Measurements from ENCODE around the gene LEP. TPM values are rescaled to one million over a fixed set of nuclear protein-coding genes. Genes with fewer than 3 reads are reported as not detected.

LEP gene
- total RNA-seq, 2 experiments from 2014 or later: not detected

- DNase-seq: no peak
- ChIA-PET CTCF (interaction anchor here (1.6 kb wide), 1 partner anchor 68 kb away, joined by 6 read pairs; no protein-coding TSS in a partner anchor), POLR2A (no interaction called here)
Measured at GRCh38 chr7:128254470-128254869, 13.4 kb downstream of the LEP start.

DNA sequence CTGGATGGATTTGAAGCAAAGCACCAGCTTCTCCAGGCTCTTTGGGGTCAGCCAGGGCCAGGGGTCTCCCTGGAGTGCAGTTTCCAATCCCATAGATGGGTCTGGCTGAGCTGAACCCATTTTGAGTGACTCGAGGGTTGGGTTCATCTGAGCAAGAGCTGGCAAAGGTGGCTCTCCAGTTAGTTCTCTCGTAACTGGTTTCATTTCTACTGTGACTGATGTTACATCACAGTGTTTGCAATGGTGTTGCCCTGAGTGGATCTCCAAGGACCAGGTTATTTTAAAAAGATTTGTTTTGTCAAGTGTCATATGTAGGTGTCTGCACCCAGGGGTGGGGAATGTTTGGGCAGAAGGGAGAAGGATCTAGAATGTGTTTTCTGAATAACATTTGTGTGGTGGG lies 14.2 kb downstream of the LEP start:
- H3K27me3 Mint-ChIP-seq (ENCODE audit: low read depth): peaks cover 5% of the 10 kb centered on the region
- no peak overlapping the region for H3K4me3 Mint-ChIP-seq
- ATAC-seq: no peak
- H3K27ac Mint-ChIP-seq: no peak overlapping the region
- DNase-seq: no peak
- H3K9me3 Mint-ChIP-seq (ENCODE audit: insufficient read depth): no peaks in the 10 kb centered on the region
- peaks cover 3% of the 10 kb centered on the region for H3K4me1 Mint-ChIP-seq (ENCODE audit: low read depth)
- no peaks in the 10 kb centered on the region for H3K36me3 Mint-ChIP-seq (ENCODE audit: low read depth)
- ChIA-PET POLR2A (no interaction called here), CTCF (interaction anchor here (1.4 to 1.6 kb wide), 2 partner anchors 45 to 67 kb away, joined by 4 to 6 read pairs; no protein-coding TSS in a partner anchor)

More at GRCh38 chr7:128254470-128254869, 13.4 kb downstream of the LEP start:
- H3K9me3 Mint-ChIP-seq (ENCODE audit: insufficient read depth): no peaks in the 10 kb centered on the region
- H3K36me3 Mint-ChIP-seq (ENCODE audit: low read depth): no peaks in the 10 kb centered on the region
- peaks cover 11% of the 10 kb centered on the region for H3K27me3 Mint-ChIP-seq (ENCODE audit: low read depth)
- no peak overlapping the region for H3K4me3 Mint-ChIP-seq
- H3K4me1 Mint-ChIP-seq (ENCODE audit: low read depth): peaks cover 3% of the 10 kb centered on the region
- ATAC-seq: no peak
- H3K27ac Mint-ChIP-seq: no peak overlapping the region

DNA sequence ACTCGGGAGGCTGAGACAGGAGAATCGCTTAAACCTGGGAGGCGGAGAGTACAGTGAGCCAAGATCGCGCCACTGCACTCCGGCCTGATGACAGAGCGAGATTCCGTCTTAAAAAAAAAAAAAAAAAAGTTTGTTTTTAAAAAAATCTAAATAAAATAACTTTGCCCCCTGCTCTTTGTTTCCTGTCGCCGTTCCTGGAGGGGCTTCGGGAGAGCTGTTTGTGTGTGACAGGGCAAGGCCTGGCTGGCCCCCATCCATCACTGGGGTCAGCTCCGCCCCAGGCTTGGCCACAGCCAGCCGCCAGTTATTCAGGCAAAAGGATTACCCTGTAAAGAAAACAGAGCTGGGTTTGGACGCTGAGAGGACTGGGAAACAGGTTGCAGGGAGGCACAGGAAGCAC lies 16.4 kb downstream of the LEP start:
- Mint-ChIP-seq H3K4me3 (no peak overlapping the region), H3K27ac (no peak overlapping the region), H3K27me3 (ENCODE audit: low read depth) (no peaks in the 10 kb centered on the region), H3K9me3 (ENCODE audit: insufficient read depth) (no peaks in the 10 kb centered on the region), H3K4me1 (ENCODE audit: low read depth) (peaks cover 3% of the 10 kb centered on the region), H3K36me3 (ENCODE audit: low read depth) (no peaks in the 10 kb centered on the region)
- DNase-seq (no peak), ATAC-seq (no peak)
- ChIA-PET CTCF (no interaction called here), POLR2A (no interaction called here)

GRCh38 chr7:128259131-128260061 lies 18.3 kb downstream of the LEP start:
- H3K9me3 Mint-ChIP-seq (ENCODE audit: insufficient read depth): no peaks in the 10 kb centered on the region
- H3K4me3 Mint-ChIP-seq: no peak overlapping the region
- H3K27me3 Mint-ChIP-seq (ENCODE audit: low read depth): peaks cover 8% of the 10 kb centered on the region
- DNase-seq (no peak), ATAC-seq (no peak)
- H3K36me3 Mint-ChIP-seq (ENCODE audit: low read depth): no peaks in the 10 kb centered on the region
- H3K27ac Mint-ChIP-seq: no peak overlapping the region
- CTCF ChIA-PET: no interaction called here
- no peaks in the 10 kb centered on the region for H3K4me1 Mint-ChIP-seq (ENCODE audit: low read depth)
- POLR2A ChIA-PET: no interaction called here

- no peaks in the 10 kb centered on the region for H3K36me3 Mint-ChIP-seq (ENCODE audit: low read depth)
- ATAC-seq (no peak), DNase-seq (no peak)
- ChIA-PET POLR2A (no interaction called here), CTCF (no interaction called here)
- no peaks in the 10 kb centered on the region for H3K9me3 Mint-ChIP-seq (ENCODE audit: insufficient read depth)
- no peaks in the 10 kb centered on the region for H3K4me1 Mint-ChIP-seq (ENCODE audit: low read depth)
- H3K27me3 Mint-ChIP-seq (ENCODE audit: low read depth): peaks cover 8% of the 10 kb centered on the region
- no peak overlapping the region for H3K27ac Mint-ChIP-seq
- H3K4me3 Mint-ChIP-seq: no peak overlapping the region
Measured at GRCh38 chr7:128260069-128260795, 19.2 kb downstream of the LEP start.

GRCh38 chr7:128262273-128263028 lies 21.4 kb downstream of the LEP start:
- Mint-ChIP-seq H3K27ac (no peak overlapping the region), H3K9me3 (ENCODE audit: insufficient read depth) (no peaks in the 10 kb centered on the region), H3K4me1 (ENCODE audit: low read depth) (no peaks in the 10 kb centered on the region), H3K4me3 (no peak overlapping the region), H3K36me3 (ENCODE audit: low read depth) (no peaks in the 10 kb centered on the region), H3K27me3 (ENCODE audit: low read depth) (peaks cover 15% of the 10 kb centered on the region)
- DNase-seq: no peak
- ATAC-seq: no peak
- ChIA-PET POLR2A (no interaction called here), CTCF (no interaction called here)

DNA sequence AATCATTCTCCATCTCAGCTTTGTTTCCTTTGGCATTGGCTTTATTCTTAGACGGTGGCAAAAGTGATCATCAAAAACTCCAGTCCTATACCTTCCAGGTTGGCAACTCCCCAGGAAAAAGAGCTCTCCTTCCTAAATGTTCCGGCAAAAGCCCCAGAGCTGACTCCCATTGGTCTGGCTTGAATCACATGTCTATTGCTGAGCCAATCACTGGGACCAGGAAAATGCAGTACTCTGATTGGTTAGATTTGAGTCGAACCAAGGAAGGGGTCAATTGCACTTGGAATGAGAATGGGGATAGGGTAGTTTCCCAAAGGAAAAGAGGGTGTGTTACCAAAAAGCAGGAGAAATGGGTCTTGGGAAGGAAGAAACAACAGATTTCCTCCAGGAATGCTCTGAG lies 22.3 kb downstream of the LEP start:
- H3K4me1 Mint-ChIP-seq (ENCODE audit: low read depth): no peaks in the 10 kb centered on the region
- no peaks in the 10 kb centered on the region for H3K36me3 Mint-ChIP-seq (ENCODE audit: low read depth)
- ChIA-PET CTCF (interaction anchor here (0.6 kb wide), 1 partner anchor 58 kb away, joined by 3 read pairs; no protein-coding TSS in a partner anchor), POLR2A (no interaction called here)
- H3K9me3 Mint-ChIP-seq (ENCODE audit: insufficient read depth): no peaks in the 10 kb centered on the region
- no peak for DNase-seq
- H3K27me3 Mint-ChIP-seq (ENCODE audit: low read depth): peaks cover 20% of the 10 kb centered on the region
- ATAC-seq: no peak
- no peak overlapping the region for H3K27ac Mint-ChIP-seq
- no peak overlapping the region for H3K4me3 Mint-ChIP-seq

- ATAC-seq: no peak
- Mint-ChIP-seq H3K9me3 (ENCODE audit: insufficient read depth) (no peaks in the 10 kb centered on the region), H3K27ac (no peak overlapping the region), H3K36me3 (ENCODE audit: low read depth) (no peaks in the 10 kb centered on the region), H3K4me3 (no peak overlapping the region), H3K27me3 (ENCODE audit: low read depth) (peaks cover 29% of the 10 kb centered on the region), H3K4me1 (ENCODE audit: low read depth) (no peaks in the 10 kb centered on the region)
- DNase-seq: no peak
- ChIA-PET CTCF (no interaction called here), POLR2A (no interaction called here)
Measured at GRCh38 chr7:128264477-128264876, 23.4 kb downstream of the LEP start.

DNA sequence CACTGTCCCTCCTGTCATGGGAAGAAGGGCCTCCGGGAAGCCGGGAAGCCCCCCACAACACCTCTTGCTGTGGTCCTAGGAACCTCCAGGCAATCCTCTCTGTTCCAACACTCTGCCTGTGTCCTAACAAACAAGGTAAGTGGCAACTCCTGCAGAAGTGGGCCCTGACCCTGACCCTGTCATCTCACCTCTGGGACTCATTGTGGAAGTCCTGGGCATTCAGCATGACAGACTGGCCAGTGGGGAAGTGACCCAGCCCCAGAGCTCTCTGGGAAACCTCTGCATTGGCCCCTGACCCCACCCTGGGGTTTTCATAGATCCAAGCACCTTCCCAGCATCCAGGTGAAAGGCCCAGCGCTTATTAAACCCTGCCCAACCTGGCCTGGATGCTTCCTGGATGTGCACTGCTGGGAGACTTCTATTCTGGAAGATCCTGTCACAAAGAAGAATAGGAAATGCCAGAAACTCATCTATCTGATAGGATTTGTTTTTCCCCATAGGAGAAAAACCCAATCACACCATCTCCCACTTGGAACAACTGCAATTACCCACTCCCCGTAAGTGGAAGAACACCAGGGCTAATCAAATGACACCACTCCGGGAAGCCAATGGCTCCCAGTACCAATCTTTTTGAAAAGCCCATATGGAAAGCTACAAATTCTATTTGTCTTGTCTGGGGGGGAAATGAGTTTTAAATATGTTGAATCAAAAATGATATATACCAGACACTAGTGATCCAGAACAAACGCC lies 24.3 kb downstream of the LEP start:
- no peaks in the 10 kb centered on the region for H3K4me1 Mint-ChIP-seq (ENCODE audit: low read depth)
- DNase-seq: no peak
- no peak overlapping the region for H3K27ac Mint-ChIP-seq
- CTCF ChIA-PET: no interaction called here
- H3K9me3 Mint-ChIP-seq (ENCODE audit: insufficient read depth): no peaks in the 10 kb centered on the region
- H3K36me3 Mint-ChIP-seq (ENCODE audit: low read depth): no peaks in the 10 kb centered on the region
- POLR2A ChIA-PET: no interaction called here
- H3K4me3 Mint-ChIP-seq: no peak overlapping the region
- peaks cover 33% of the 10 kb centered on the region for H3K27me3 Mint-ChIP-seq (ENCODE audit: low read depth)
- no peak for ATAC-seq

- DNase-seq (no peak), ATAC-seq (no peak)
- Mint-ChIP-seq H3K27ac (no peak overlapping the region), H3K36me3 (ENCODE audit: low read depth) (no peaks in the 10 kb centered on the region), H3K4me3 (no peak overlapping the region), H3K27me3 (ENCODE audit: low read depth) (peaks cover 33% of the 10 kb centered on the region), H3K9me3 (ENCODE audit: insufficient read depth) (no peaks in the 10 kb centered on the region), H3K4me1 (ENCODE audit: low read depth) (no peaks in the 10 kb centered on the region)
- CTCF ChIA-PET: no interaction called here
- POLR2A ChIA-PET: no interaction called here
Measured at GRCh38 chr7:128265906-128266300, 24.8 kb downstream of the LEP start.

DNA sequence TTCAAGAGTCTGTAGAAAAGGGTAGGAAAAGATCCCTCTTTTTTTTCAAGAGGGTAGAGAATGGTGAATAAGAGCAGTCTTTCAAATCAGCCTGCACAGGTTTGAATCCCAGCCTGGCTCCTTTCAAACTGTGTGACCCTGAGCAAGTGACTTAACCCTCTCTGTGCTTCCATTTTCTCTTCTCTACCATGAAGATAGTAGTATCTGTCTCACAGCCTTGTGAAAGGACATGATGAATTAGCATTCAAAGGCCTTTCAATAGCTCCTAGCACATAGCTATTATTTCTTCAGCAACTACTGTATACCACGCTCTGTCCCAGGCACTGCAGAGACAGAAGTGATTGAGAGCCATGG lies 25.4 kb downstream of the LEP start:
- ChIA-PET POLR2A (no interaction called here), CTCF (no interaction called here)
- ATAC-seq (no peak), DNase-seq (no peak)
- Mint-ChIP-seq H3K4me3 (no peak overlapping the region), H3K9me3 (ENCODE audit: insufficient read depth) (no peaks in the 10 kb centered on the region), H3K4me1 (ENCODE audit: low read depth) (no peaks in the 10 kb centered on the region), H3K27ac (no peak overlapping the region), H3K36me3 (ENCODE audit: low read depth) (no peaks in the 10 kb centered on the region), H3K27me3 (ENCODE audit: low read depth) (peaks cover 37% of the 10 kb centered on the region)
